ENCODE data around the gene ARL8A.
A peak's percentile ranks its signal among the peaks of the same experiment; 100 is the strongest.
"Not testable (repeated sequence)": the region's sequence is repeated elsewhere in the genome, so short reads cannot be mapped to it uniquely, and the experiment has no call there.

ARL8A gene

DNA sequence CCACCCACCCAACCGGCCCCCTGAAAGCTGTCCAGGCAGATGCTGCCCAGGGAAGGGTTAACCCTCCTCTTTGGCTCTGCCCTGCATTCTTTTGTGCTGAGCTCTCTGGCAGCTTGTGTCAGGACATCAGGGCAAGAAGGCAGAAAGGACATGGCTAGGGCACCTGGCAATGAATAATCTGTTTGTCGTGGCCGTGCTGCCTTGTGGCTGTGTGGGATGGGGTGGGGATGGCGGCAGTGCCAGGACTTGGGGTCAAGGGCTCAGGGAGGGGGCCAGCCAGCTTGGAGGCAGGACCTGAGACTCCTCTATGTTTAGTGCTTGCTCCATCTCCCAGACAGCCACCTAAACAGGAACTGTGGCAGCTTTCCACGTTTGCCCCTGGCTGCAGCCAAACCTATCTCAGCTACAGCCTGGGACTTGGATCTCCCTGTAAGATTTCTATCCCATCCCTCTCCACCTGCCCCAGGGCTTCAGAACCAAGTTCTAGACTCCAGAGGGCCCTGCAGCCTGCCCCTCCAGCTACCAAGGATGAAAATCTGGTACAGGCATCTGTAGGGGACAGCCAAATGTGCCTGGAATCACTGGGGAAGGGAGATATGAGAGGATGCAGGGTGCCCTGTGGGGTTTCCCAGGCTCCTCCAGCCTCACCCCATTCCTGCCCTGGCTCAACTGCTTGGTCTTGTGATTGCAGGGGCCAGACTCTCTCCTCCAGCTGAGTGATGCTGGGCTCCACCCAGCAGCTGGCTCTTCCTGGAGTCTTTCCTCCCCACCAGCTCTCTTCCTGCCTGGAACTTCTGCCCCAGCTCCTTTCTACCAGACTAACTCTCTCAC is 31.5 kb downstream of the ARL8A start:
- no peaks in the 10 kb centered on the region for H4K20me1 ChIP-seq (ENCODE audit: insufficient read depth, low read length)
- TF ChIP-seq CTCF (IDR thresholded peaks at IDR 0.05; ENCODE audit: low read length) (no peak), EZH2 (optimal IDR thresholded peaks at IDR 0.05; ENCODE audit: low read depth, low read length) (no peak), EZH2phosphoT487 (IDR thresholded peaks at IDR 0.05; ENCODE audit: low read length) (no peak)
- no peaks in the 10 kb centered on the region for H3K9me3 ChIP-seq (replicated peaks; ENCODE audit: insufficient read depth, low read length)
- no peak overlapping the region for H2AFZ ChIP-seq (ENCODE audit: low read length)
- no peaks in the 10 kb centered on the region for H3K36me3 ChIP-seq (replicated peaks; ENCODE audit: insufficient read depth, low read length)
- no peaks in the 10 kb centered on the region for H3K27me3 ChIP-seq (replicated peaks; ENCODE audit: insufficient read depth, low read length)
- no peak overlapping the region for H3K9ac ChIP-seq (ENCODE audit: low read length)
- H3F3A ChIP-seq (ENCODE audit: insufficient read depth, low read length), result no peaks in the 10 kb centered on the region
- no peaks in the 10 kb centered on the region for H3K9me2 ChIP-seq (replicated peaks; ENCODE audit: insufficient read depth, low read length)
- no peak overlapping the region for H3K4me2 ChIP-seq (ENCODE audit: low read depth, low read length)
- no peak overlapping the region for H3K4me3 ChIP-seq (ENCODE audit: low read length)
- no peak for DNase-seq
- peaks cover 26% of the 10 kb centered on the region for H3K4me1 ChIP-seq (ENCODE audit: low read length)
- H3K27ac ChIP-seq (ENCODE audit: low read length), result no peak overlapping the region
- H3K79me2 ChIP-seq (ENCODE audit: low read length), result no peaks in the 10 kb centered on the region

GRCh38 chr1:202111589-202111988 is 32.9 kb downstream of the ARL8A start:
- H3F3A ChIP-seq (ENCODE audit: insufficient read depth, low read length); H4K20me1 ChIP-seq (ENCODE audit: insufficient read depth, low read length); H3K4me2 ChIP-seq (ENCODE audit: low read depth, low read length); H3K27me3 ChIP-seq (replicated peaks; ENCODE audit: insufficient read depth, low read length); H2AFZ ChIP-seq (ENCODE audit: low read length); H3K9me2 ChIP-seq (replicated peaks; ENCODE audit: insufficient read depth, low read length); H3K9ac ChIP-seq (ENCODE audit: low read length); H3K9me3 ChIP-seq (replicated peaks; ENCODE audit: insufficient read depth, low read length); H3K79me2 ChIP-seq (ENCODE audit: low read length); DNase-seq; H3K36me3 ChIP-seq (replicated peaks; ENCODE audit: insufficient read depth, low read length); H3K4me3 ChIP-seq (ENCODE audit: low read length); H3K27ac ChIP-seq (ENCODE audit: low read length): not testable (repeated sequence)
- H3K4me1 ChIP-seq (ENCODE audit: low read length), result peaks cover 34% of the 10 kb centered on the region

DNA sequence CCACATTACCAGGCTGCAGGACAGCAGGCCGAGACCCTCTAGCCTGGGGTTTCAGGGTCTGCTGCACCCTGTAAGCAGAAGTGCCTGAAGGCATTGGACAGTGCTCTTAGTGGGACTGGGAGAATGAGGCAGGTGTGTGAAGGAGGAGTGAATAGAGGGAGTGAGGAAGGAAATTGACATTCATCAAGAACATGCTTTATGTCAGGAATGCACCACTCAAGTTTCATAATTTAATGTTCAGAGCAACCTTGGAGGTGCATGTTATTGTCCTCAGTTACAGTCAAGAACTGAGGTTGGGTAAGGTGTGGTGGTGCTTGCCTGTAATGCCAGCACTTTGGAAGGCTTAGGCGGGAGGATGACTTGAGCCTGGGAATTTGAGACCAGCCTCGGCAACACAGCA is 33.6 kb downstream of the ARL8A start:
- Histone ChIP-seq H3K4me3 (ENCODE audit: low read length) (no peak overlapping the region), H3F3A (ENCODE audit: insufficient read depth, low read length) (no peaks in the 10 kb centered on the region)
- no peak for DNase-seq

DNA sequence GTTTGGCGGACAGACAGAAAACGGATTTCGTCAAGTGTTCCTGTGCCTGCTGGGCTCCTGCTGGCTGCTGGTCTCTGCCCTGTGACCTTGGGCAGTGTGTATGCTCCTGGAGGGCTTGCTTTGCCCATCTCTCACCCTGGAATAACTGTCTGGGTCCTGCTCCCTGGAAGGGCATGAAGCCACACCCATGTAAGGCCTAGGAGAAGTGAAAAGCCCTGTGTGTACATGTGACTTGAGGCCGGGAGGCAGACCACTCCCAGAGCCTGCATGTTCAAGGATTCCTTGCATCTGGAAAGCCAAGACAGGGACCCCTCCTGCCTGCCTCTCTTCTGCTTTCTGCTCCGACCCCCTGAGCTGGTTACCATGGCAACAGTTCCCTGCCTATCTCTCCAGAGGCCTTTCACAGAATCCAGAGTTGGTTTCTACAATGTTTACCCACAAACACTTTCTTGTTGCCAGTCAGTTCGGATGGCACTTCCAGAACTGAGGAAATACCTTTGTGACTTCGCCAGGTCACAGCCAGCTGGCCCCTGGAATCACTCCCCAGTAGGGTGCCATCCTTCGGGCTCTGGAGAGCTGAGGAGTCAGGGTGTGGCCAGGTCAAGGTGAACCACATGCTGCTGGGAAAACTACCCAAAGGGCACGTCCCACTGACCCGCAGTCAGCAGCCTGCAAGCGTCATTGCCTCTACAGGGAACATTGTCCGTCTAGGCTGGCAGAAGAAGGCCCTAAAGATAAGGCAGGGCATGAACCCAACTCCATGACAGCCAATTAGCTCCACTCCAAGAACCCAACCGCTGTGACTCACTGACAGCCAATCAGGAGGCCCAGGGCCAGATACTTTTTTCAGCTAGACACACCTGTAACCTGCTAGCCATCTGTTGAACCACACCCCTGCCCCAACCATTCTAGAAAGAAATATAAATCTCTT is 36.5 kb downstream of the ARL8A start:
- no peaks in the 10 kb centered on the region for H3K36me3 ChIP-seq (replicated peaks; ENCODE audit: insufficient read depth, low read length)
- peaks cover 31% of the 10 kb centered on the region for H3K4me1 ChIP-seq (ENCODE audit: low read length)
- no peak overlapping the region for H3K27ac ChIP-seq (ENCODE audit: low read length)
- no peaks in the 10 kb centered on the region for H3K79me2 ChIP-seq (ENCODE audit: low read length)
- H4K20me1 ChIP-seq (ENCODE audit: insufficient read depth, low read length), result no peaks in the 10 kb centered on the region
- TF ChIP-seq EZH2phosphoT487 (IDR thresholded peaks at IDR 0.05; ENCODE audit: low read length) (no peak), CTCF (IDR thresholded peaks at IDR 0.05; ENCODE audit: low read length) (no peak), EZH2 (optimal IDR thresholded peaks at IDR 0.05; ENCODE audit: low read depth, low read length) (no peak)
- H3K9me3 ChIP-seq (replicated peaks; ENCODE audit: insufficient read depth, low read length), result no peaks in the 10 kb centered on the region
- no peaks in the 10 kb centered on the region for H3F3A ChIP-seq (ENCODE audit: insufficient read depth, low read length)
- no peaks in the 10 kb centered on the region for H3K27me3 ChIP-seq (replicated peaks; ENCODE audit: insufficient read depth, low read length)
- H3K9me2 ChIP-seq (replicated peaks; ENCODE audit: insufficient read depth, low read length), result no peaks in the 10 kb centered on the region
- no peak overlapping the region for H3K4me3 ChIP-seq (ENCODE audit: low read length)
- H2AFZ ChIP-seq (ENCODE audit: low read length), result 0 out of 2 replicates have a peak overlapping the region, but pooled peaks have one; percentile 20
- no peak overlapping the region for H3K9ac ChIP-seq (ENCODE audit: low read length)
- no peak overlapping the region for H3K4me2 ChIP-seq (ENCODE audit: low read depth, low read length)
- DNase-seq, result no peak

More for the DNA sequence above, 33.6 kb downstream of the ARL8A start:
- no peaks in the 10 kb centered on the region for H3K9me3 ChIP-seq (replicated peaks; ENCODE audit: insufficient read depth, low read length)
- peaks cover 40% of the 10 kb centered on the region for H3K4me1 ChIP-seq (ENCODE audit: low read length)
- H3K9me2 ChIP-seq (replicated peaks; ENCODE audit: insufficient read depth, low read length), result no peaks in the 10 kb centered on the region
- no peaks in the 10 kb centered on the region for H3K36me3 ChIP-seq (replicated peaks; ENCODE audit: insufficient read depth, low read length)
- H2AFZ ChIP-seq (ENCODE audit: low read length), result no peak overlapping the region
- H3K4me2 ChIP-seq (ENCODE audit: low read depth, low read length), result no peak overlapping the region
- no peak for TF ChIP-seq EZH2phosphoT487 (IDR thresholded peaks at IDR 0.05; ENCODE audit: low read length)
- no peaks in the 10 kb centered on the region for H3K27me3 ChIP-seq (replicated peaks; ENCODE audit: insufficient read depth, low read length)
- H3K27ac ChIP-seq (ENCODE audit: low read length), result no peak overlapping the region
- H3K9ac ChIP-seq (ENCODE audit: low read length), result no peak overlapping the region
- H3K79me2 ChIP-seq (ENCODE audit: low read length), result no peaks in the 10 kb centered on the region
- no peaks in the 10 kb centered on the region for H4K20me1 ChIP-seq (ENCODE audit: insufficient read depth, low read length)
